Loucy (cell line): Measurements from ENCODE around the gene MAP4K2.

Experiments
- EZH2phosphoT487 ChIP-seq: fragments of 200-600 bp; IDR thresholded peaks from 2 replicates; pipeline ENCODE4 v1.6.1; 2018; ENCODE audit warnings: antibody characterized with exemption, mild to moderate bottlenecking, moderate library complexity, borderline replicate concordance
- TF ChIP-seq, protein P1 (sequence below): fragments of 200-600 bp; sonication (generic); conservative IDR thresholded peaks from 2 replicates; pipeline ENCODE4 v1.5.1; 2014; ENCODE audit warnings: mild to moderate bottlenecking, antibody characterized with exemption, low read length

DNA sequence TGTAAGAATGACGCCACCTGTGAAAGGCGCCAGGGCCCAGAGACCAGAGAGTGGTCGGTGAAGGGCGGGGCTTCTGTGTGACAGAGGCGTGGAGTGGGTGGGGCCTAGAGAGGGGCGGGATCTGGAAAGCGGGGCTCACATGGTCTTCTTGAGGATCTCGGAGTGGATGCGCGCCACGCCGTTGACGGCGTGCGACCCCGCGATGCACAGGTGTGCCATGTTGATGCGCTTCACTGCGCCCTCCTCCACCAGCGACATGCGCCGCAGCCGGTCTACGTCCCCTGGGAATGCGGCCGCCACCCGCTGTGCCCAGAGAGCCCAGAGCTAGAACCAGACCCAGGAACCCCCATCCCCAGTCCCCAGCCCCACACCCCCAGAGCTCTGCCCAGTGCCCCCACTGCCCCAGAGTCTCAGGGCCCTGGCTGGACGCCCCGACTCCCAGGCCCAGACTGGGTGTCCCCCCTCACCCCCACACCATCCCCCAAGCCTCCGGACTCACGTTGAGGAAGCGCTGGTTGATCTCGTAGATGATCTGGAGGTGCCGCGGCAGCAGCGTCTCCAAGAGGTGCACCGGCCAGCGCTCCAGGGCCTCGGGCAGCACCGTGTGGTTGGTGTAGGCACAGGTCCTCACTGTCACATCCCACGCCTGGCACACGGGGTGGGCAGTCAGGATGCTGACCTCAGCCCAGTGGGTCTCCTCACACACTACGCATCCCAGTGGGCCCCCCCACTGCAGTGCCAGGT lies 49.5 kb downstream of the MAP4K2 start:
- TF ChIP-seq, protein P1, sequence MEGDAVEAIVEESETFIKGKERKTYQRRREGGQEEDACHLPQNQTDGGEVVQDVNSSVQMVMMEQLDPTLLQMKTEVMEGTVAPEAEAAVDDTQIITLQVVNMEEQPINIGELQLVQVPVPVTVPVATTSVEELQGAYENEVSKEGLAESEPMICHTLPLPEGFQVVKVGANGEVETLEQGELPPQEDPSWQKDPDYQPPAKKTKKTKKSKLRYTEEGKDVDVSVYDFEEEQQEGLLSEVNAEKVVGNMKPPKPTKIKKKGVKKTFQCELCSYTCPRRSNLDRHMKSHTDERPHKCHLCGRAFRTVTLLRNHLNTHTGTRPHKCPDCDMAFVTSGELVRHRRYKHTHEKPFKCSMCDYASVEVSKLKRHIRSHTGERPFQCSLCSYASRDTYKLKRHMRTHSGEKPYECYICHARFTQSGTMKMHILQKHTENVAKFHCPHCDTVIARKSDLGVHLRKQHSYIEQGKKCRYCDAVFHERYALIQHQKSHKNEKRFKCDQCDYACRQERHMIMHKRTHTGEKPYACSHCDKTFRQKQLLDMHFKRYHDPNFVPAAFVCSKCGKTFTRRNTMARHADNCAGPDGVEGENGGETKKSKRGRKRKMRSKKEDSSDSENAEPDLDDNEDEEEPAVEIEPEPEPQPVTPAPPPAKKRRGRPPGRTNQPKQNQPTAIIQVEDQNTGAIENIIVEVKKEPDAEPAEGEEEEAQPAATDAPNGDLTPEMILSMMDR, result no peak
- no peak for TF ChIP-seq EZH2phosphoT487
